Right renal pelvis (tissue), 4 donors: Measurements from ENCODE around the gene CPLANE2. TPM values are rescaled to one million over a fixed set of nuclear protein-coding genes. Genes with fewer than 3 reads are reported as not detected.
"Not testable (repeated sequence)": the region's sequence is repeated elsewhere in the genome, so short reads cannot be mapped to it uniquely, and the experiment has no call there.

ENCODE experiments used
- DNase-seq, 4 donors: peaks; one replicate each; pipeline ENCODE4 v3.0.0-alpha.2; 2013; ENCODE audit warnings: low read depth in 4 of 4, low spot score in 3 of 4, missing footprints in 1 of 4
- polyA plus RNA-seq, 4 donors: library from polyadenylated mRNA; unstranded; fragments of 120-200 nt; gene quantifications; one replicate each; pipeline ENCODE4 v1.2.1, GENCODE V29; 2013; ENCODE audit not compliant: insufficient read length in 4 of 4

The CPLANE2 gene
- polyA plus RNA-seq: 1 to 10 TPM; 4.0 to 7.6 (median 5.7) TPM

DNA sequence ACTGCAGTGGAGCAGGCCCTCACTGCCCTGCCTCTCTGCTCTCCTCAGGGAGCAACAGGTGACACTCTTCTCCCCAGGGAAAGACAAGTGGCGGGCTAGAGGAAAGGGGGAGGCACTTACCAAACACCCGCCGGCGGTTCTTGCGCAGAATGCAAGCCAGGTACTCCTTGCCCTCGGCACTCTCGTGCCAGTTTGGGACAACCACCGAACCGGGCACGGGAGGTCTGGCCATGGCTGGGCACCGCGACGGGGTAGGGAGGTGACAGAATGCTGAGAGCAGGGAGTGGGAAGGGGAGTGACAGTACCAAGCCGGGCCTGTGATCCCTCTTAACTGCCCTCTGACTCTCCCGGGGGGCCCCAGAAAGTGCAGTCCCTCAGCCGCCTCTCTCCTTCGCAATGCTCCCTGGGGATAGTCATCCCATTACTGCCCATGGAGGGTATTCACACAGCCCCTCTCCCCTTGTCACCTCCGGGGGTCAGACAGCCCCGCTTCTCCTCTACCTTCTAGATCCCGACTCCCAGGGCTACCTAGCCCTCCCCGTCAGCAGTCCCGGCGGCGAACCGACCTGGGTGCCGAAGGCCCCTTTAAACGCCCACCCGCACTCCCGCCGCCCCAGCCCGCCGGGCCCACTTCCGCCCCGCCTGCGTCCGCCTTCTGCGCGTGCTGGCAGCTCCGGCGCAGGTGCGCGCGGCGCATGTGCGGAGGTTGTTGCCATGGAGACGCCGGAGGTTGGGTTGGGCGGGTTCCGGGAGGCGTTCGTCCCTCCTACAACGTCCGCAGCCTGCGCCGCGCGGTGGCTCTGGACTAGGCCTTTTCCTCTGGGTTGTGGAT, at the start of gene CPLANE2:
CPLANE2 (minus strand) TSS at position 673 of the 832 bp plus-strand sequence; CDS start at position 232, 441 bp downstream.
- peak in 3 of 4 donors; percentile 86 to 89 (median 88) for DNase-seq

DNA sequence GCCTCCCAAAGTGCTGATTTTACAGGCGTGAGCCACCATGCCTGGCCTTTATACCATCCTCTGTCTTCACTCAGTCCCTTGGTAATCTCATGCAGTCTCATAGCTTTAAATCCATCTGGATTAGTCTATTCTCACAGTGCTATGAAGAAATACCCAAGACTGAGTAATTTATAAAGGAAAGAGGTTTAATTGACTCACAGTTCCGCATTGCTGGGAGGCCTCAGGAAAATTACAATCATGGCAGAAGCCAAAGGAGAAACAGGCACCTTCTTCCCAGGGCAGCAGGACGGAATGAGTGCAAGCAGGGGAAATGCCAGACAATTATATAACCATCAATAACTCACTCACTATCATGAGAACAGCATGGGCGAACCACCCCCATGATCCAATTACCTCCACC, 49.1 kb upstream of the CPLANE2 start:
- DNase-seq: no peak

GRCh38 chr1:16281765-16282164, 44.8 kb upstream of the CPLANE2 start:
- DNase-seq: no peak

GRCh38 chr1:16279186-16279585, 42.2 kb upstream of the CPLANE2 start:
- no peak for DNase-seq

DNA sequence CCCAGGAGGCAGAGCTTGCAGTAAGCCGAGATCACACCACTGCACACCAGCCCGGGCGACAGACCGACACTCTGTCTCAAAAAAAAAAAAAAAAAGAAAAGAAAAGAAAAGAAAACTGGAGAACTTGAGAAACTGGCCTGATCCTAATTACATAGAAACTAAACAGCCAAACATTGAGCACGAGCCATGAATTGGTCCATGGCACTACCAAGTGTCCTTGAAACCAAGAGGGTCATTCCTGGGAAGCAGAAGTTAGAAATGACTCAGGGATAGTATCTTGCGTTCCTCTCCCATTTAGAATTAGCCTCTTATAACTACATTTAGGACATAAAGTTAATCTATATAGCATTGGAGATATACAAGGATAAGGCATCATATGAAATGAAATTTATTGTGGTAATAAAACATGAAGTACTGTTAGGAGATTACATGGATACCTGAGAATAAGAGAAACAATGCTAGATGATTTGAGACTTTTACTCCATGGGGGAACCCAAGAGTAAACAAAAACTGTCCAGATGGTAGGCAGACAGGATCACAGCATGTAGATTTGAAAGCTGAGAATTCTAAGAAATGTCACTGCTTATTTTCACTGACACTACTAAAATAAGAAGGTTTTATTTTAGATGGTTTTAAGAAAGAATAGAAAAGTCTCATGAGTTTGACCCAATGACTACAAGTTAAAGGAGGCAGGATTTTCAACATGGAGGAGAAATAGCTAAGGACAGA, 39.5 kb upstream of the CPLANE2 start:
- no peak for DNase-seq

DNA sequence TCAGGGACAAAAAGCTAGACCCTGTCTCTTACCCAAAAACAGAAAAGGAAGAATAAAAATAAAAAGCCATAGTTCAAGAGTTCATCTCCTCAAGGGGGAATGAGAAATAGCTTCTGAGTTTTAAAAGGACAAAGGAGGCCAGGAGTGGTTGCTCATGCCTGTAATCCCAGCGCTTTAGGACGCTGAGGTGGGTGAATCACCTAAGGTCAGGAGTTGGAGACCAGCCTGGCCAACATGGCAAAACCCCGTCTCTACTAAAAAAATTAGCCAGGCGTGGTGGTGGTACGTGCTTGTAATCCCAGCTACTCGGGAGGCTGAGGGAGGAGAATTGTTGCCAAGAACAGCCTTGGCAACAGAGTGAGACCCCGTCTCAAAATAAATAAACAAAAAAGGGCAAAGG, 38.6 kb upstream of the CPLANE2 start:
- no peak for DNase-seq

- DNase-seq: no peak
Observed at GRCh38 chr1:16267690-16268180, 30.8 kb upstream of the CPLANE2 start.

DNA sequence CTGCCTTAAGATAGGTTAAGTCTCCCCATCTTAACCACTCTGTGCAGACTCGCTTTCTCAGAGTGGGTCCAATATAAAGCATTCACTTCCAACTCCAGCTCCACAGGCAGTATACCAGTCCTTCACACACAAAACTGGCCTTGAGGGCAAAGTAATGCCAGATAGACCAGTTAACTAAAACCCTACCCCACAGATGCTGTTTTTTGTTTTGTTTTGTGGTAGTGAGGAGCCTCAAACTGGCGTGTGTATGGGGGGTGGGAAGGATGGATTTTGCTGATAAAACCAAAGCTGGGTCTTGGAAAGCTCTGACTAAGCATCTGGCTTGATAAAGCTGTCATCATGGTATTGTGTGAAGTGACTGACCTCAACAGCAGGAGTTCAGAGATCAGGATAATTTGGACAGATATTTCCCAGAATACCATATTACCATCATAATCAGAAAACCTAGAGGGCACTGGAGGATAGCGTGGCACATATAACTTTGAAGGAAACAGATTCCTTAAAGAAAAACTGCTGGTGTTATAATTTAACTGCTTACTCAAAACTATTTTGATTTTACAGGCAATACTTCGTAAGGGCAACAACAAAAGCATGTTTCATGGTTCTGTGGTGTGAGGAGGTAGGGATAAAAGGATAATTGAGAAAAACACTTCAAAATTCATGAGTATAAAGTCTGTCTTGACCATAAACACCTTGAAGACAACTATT, 29.6 kb upstream of the CPLANE2 start:
- DNase-seq: no peak

GRCh38 chr1:16262067-16262466, 25.1 kb upstream of the CPLANE2 start:
- no peak for DNase-seq

GRCh38 chr1:16260814-16261213, 23.8 kb upstream of the CPLANE2 start:
- DNase-seq: no peak

GRCh38 chr1:16258591-16259135, 21.7 kb upstream of the CPLANE2 start:
- no peak for DNase-seq

- no peak for DNase-seq
Observed at GRCh38 chr1:16257968-16258367, 21.0 kb upstream of the CPLANE2 start.

- not testable (repeated sequence) for DNase-seq
Observed at GRCh38 chr1:16257556-16257955, 20.6 kb upstream of the CPLANE2 start.

DNA sequence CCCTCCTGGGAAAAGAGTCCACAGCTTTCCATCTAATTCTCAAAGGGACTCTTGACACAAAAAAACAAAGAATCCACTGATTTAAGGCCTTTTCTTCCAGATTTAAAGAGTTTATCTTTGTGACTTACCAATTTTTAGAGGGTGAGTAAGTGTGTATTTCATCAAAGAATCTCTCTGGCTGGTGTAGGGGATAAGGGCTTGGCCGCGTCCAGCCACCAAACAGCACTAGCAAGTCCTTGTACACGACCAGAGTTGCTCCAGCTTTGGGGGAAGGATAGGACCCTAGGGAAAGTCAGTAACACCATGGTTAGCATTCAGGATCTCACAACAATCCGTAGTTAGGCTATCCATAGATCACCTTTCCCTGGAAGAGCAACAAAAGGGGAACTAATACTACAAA, 19.5 kb upstream of the CPLANE2 start:
- no peak for DNase-seq

DNA sequence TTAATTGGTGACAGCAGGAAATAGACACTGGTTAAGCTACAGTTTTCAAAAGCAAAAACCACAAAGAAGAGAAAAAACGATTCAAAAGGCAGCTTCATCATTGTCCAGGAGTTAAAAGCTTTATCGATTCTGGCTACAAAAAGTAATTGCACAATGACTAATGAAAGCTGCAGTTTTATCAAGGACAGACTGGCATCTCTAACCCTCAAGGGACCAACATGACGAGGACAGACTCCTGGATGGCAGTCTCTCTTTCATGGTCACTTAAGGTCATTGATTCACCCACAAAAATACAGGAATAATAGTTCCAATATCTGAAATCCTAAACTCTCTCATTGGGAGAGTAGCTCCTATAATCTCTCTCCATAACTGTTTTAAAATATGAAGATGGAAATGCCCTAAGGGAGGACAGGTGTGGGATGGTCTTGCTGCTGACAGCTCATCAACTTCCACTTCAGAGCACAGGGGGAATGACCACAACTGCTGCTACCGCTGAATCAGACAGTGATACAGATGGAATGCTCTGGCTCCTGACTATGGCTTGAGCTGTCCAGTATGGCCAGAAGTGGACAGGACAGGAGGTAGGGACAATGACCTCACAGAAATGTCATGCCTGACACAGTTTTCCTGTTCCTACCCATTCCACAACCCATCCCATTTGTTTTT, 17.4 kb upstream of the CPLANE2 start:
- DNase-seq: no peak

DNA sequence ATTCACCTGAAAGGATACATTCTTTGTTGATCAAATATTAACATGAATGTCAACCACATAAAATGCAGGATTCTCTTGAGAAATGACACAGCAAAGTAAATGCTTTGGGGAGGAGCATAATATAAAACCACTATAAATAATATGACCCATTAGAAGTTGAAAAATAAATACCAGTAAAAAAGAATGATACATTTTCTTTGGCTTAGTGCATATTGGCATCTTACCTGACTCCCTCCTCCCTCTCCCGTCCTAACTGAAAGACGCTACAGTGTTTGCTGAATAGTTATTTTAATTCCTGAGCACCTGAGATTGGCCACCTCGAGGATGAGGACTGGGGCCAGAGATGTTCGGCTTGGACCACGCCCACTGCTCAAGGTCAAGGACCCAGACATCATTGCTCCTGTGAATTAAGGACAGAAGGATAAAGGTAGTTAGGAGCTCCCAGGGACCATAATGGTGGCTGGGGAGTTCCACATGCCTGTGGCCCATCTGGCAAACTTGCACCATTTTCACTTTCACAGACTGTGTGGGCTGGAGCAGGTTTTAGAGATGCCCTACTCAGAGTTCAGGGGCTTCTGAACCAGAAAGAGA, 16.4 kb upstream of the CPLANE2 start:
- DNase-seq: no peak

DNA sequence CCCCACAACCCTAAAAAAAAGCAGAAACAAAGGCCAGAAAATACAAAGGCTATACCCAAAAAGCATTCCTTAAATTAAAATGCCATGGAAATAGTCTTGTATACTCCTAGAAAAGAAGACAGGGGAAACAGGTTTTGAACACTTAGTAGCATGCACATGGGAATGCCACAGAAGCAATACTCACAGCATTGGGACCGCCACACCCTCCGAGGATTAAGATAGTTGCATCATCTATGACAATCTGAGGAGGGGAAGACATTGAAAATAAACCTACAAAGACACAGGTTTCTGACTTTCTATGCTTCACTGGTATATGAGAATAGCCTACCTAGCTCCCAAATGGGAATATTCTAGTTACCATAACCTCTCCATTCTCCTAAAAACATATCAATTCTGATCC, 15.9 kb upstream of the CPLANE2 start:
- no peak for DNase-seq

DNA sequence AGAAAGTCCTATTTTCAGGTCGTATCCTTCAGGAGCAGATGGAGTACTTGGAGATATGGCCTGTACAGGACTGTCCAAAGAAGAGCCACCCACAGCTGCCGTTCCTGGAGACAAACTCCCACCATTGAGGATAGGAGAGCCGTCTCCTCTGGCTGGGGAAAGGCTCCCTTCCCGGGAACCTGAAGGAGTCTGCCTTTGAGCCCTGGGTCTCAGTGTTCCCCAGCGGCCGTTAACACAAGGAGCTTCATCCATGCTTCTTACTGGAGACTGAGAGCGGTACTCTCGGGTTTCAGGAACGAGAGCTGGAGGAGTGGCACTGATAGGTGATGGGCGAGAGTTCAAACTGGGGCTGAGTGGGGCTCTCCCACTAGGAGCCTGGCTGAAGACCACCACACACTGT, 14.4 kb upstream of the CPLANE2 start:
- DNase-seq: no peak

GRCh38 chr1:16250524-16251251, 13.7 kb upstream of the CPLANE2 start:
- DNase-seq: no peak
